ENCODE data around the gene IL13.

IL13 gene

GRCh38 chr5:132644177-132644576, 13.8 kb upstream of the IL13 start:
- TF ChIP-seq EZH2 (IDR thresholded peaks at IDR 0.05; ENCODE audit: borderline replicate concordance, low read depth, low read length, severe bottlenecking) = no peak
- TF ChIP-seq CTCF (IDR thresholded peaks at IDR 0.05; ENCODE audit: borderline replicate concordance, extremely low read depth, low read length, poor library complexity, severe bottlenecking) = no peak
- Histone ChIP-seq H3K4me1 (ENCODE audit: insufficient read depth, low read length) (no peaks in the 10 kb centered on the region), H2AFZ (ENCODE audit: low read depth, low read length) (no peak overlapping the region), H3K4me2 (ENCODE audit: insufficient read depth, low read length) (no peak overlapping the region), H3K9ac (ENCODE audit: low read depth, low read length) (no peak overlapping the region), H3K79me2 (ENCODE audit: insufficient read depth, low read length) (no peaks in the 10 kb centered on the region), H3K27me3 (ENCODE audit: insufficient read depth, low read length, poor library complexity) (no peaks in the 10 kb centered on the region), H3K27ac (ENCODE audit: low read length) (no peak overlapping the region), H3K9me3 (ENCODE audit: insufficient read depth, low read length, severe bottlenecking) (no peaks in the 10 kb centered on the region), H4K20me1 (ENCODE audit: insufficient read depth, low read length) (no peaks in the 10 kb centered on the region), H3K36me3 (ENCODE audit: insufficient read depth, low read length) (peaks cover 41% of the 10 kb centered on the region), H3K4me3 (ENCODE audit: low read depth in 1 of 2, low read length in 2 of 2) (no peak overlapping the region)
- no peak for ATAC-seq (ENCODE audit: insufficient read depth, low read depth)
- DNase-seq = no peak

DNA sequence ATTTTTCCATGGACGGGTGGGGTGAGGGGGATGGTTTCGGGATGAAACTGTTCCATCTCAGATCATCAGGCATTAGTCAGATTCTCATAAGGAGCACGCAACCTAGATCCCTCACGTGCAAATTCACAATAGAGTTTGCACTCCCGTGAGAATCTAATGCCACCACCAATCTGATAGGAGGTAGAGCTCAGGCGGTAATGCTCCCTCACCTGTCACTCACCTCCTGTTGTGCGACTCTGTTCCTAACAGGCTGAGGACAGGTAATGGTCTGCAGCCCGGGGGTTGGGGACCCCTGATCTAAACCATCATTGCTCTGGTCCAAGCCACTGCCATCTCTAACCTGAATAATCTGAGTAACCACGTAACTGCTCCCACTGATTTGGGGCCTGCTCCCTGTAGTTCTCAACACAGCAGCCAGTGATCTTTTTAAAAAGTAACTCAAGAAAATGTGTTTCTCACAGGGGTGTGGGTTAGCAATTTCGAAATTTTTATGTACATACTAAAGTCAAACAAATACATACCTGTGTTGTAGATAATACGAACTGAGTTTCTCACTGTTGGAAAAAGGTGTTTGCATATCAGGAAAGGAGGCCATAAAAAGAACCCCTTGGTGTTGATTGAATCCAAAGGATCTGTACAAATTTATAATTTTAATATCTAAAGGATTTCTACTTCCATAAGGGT, 11.2 kb upstream of the IL13 start:
- no peak for TF ChIP-seq CTCF (IDR thresholded peaks at IDR 0.05; ENCODE audit: borderline replicate concordance, extremely low read depth, low read length, poor library complexity, severe bottlenecking)
- TF ChIP-seq EZH2 (IDR thresholded peaks at IDR 0.05; ENCODE audit: borderline replicate concordance, low read depth, low read length, severe bottlenecking) = no peak
- Histone ChIP-seq H3K9me3 (ENCODE audit: insufficient read depth, low read length, severe bottlenecking) (no peaks in the 10 kb centered on the region), H3K27me3 (ENCODE audit: insufficient read depth, low read length, poor library complexity) (no peaks in the 10 kb centered on the region), H3K9ac (ENCODE audit: low read depth, low read length) (no peak overlapping the region), H3K36me3 (ENCODE audit: insufficient read depth, low read length) (peaks cover 17% of the 10 kb centered on the region), H3K4me3 (ENCODE audit: low read depth in 1 of 2, low read length in 2 of 2) (no peak overlapping the region), H4K20me1 (ENCODE audit: insufficient read depth, low read length) (no peaks in the 10 kb centered on the region), H2AFZ (ENCODE audit: low read depth, low read length) (no peak overlapping the region), H3K4me2 (ENCODE audit: insufficient read depth, low read length) (no peak overlapping the region), H3K4me1 (ENCODE audit: insufficient read depth, low read length) (no peaks in the 10 kb centered on the region), H3K79me2 (ENCODE audit: insufficient read depth, low read length) (no peaks in the 10 kb centered on the region), H3K27ac (ENCODE audit: low read length) (no peak overlapping the region)
- ATAC-seq (ENCODE audit: insufficient read depth, low read depth) (no peak), DNase-seq (no peak)

- Histone ChIP-seq H3K36me3 (ENCODE audit: insufficient read depth, low read length) (peaks cover 9% of the 10 kb centered on the region), H3K4me2 (ENCODE audit: insufficient read depth, low read length) (no peak overlapping the region), H3K79me2 (ENCODE audit: insufficient read depth, low read length) (no peaks in the 10 kb centered on the region), H4K20me1 (ENCODE audit: insufficient read depth, low read length) (no peaks in the 10 kb centered on the region), H3K9ac (ENCODE audit: low read depth, low read length) (no peak overlapping the region), H3K4me3 (ENCODE audit: low read depth in 1 of 2, low read length in 2 of 2) (no peak overlapping the region), H2AFZ (ENCODE audit: low read depth, low read length) (no peak overlapping the region), H3K4me1 (ENCODE audit: insufficient read depth, low read length) (no peaks in the 10 kb centered on the region), H3K9me3 (ENCODE audit: insufficient read depth, low read length, severe bottlenecking) (no peaks in the 10 kb centered on the region), H3K27ac (ENCODE audit: low read length) (no peak overlapping the region), H3K27me3 (ENCODE audit: insufficient read depth, low read length, poor library complexity) (no peaks in the 10 kb centered on the region)
- TF ChIP-seq CTCF (IDR thresholded peaks at IDR 0.05; ENCODE audit: borderline replicate concordance, extremely low read depth, low read length, poor library complexity, severe bottlenecking) (no peak), EZH2 (IDR thresholded peaks at IDR 0.05; ENCODE audit: borderline replicate concordance, low read depth, low read length, severe bottlenecking) (no peak)
- DNase-seq (no peak), ATAC-seq (ENCODE audit: insufficient read depth, low read depth) (no peak)
Measured at GRCh38 chr5:132647473-132647872, 10.5 kb upstream of the IL13 start.
